H1 (cell line): ENCODE measurements around the gene TMEM135. TPM values are rescaled to one million over a fixed set of nuclear protein-coding genes. Genes with fewer than 3 reads are reported as not detected.

Experiments
- KDM5A ChIP-seq: fragments of 200-600 bp; IDR thresholded peaks from 2 replicates; pipeline ENCODE4 v1.7.1; 2012; ENCODE audit warnings: mild to moderate bottlenecking, low read length, inconsistent platforms, mixed read lengths
- SIRT6 ChIP-seq: IDR thresholded peaks from one replicate; pipeline ENCODE4 v1.7.1; 2012; ENCODE audit warnings: low read length, inconsistent platforms
- YY1 ChIP-seq: IDR thresholded peaks from 2 replicates; pipeline ENCODE4 v1.6.1; 2011; ENCODE audit warnings: low read depth, mild to moderate bottlenecking, low read length
- polyA plus RNA-seq, 7 experiments: library from polyadenylated mRNA; depleted of rRNA in 3 of 7; stranded (reverse) in 5 of 7; unstranded in 2 of 7; fragments of >200 nt in 5 of 7; fragments of 200-250 nt in 2 of 7; gene quantifications; 1 replicate in 5 of 7; 2 replicates in 1 of 7; 4 replicates in 1 of 7; pipeline versions ENCODE4 v1.2.1 to v1.2.3, GENCODE V29; 2011 to 2013; ENCODE audit warnings: missing spikeins in 2 of 7, mixed read lengths in 2 of 7
- total RNA-seq: library from RNA; stranded (reverse); fragmentation: NEBNext Ultra II Directional; extraction: Animal tissue kit (Norgen Biotek cat#: 25700); gene quantifications from 2 replicates; pipeline ENCODE4 v1.2.1, GENCODE V29; 2021
- TF ChIP-seq, protein P1 (sequence below): IDR thresholded peaks from 2 replicates; pipeline ENCODE4 v1.6.1; 2012; ENCODE audit warnings: low read length, inconsistent platforms

Gene TMEM135
- total and polyA plus RNA-seq, 2 of the 8 experiments (the other 6 are each of a cell fraction or from before 2014, with no cell fraction given) = 9.3 to 31.3 TPM

DNA sequence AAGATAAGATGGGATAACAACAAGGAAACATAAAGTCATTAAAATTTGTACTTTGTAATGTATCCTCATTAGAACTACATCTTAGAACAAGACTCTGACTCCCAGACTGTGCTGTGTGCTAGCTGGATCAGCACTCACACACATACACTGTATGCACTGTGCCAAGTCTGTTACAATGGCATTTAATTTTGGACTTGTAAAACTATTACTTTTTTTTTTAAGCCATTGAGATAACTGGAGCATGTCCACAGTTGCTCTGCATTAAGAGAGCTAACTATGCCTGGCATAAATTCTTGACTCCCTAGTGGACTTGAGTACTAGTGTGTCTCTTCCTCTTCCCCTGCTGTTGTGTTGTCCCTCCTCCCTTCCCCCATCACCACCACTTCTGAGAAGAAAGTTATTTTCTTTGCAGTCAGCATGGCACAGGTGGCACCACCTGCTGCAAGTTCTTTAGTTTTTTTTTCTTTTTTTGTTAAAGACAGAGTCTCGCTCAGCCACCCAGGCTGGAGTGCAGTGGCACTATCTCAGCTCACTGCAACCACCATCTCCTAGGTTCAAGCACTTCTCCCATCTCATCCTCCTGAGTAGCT is 268.6 kb downstream of the TMEM135 start (continued):
- TF ChIP-seq, protein P1, sequence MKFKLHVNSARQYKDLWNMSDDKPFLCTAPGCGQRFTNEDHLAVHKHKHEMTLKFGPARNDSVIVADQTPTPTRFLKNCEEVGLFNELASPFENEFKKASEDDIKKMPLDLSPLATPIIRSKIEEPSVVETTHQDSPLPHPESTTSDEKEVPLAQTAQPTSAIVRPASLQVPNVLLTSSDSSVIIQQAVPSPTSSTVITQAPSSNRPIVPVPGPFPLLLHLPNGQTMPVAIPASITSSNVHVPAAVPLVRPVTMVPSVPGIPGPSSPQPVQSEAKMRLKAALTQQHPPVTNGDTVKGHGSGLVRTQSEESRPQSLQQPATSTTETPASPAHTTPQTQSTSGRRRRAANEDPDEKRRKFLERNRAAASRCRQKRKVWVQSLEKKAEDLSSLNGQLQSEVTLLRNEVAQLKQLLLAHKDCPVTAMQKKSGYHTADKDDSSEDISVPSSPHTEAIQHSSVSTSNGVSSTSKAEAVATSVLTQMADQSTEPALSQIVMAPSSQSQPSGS = no peak
- TF ChIP-seq YY1 (no peak), SIRT6 (no peak), KDM5A (no peak)
